ENCODE measurements around the gene SPAG7.
A peak's percentile ranks its signal among the peaks of the same experiment; 100 is the strongest.
"Not testable (repeated sequence)": the region's sequence is repeated elsewhere in the genome, so short reads cannot be mapped to it uniquely, and the experiment has no call there.

SPAG7 gene

GRCh38 chr17:4935650-4936049 is 32.0 kb downstream of the SPAG7 start:
- no peak for DNase-seq

- peak; percentile 65 for DNase-seq
Observed at GRCh38 chr17:4934173-4934979, 33.2 kb downstream of the SPAG7 start.

GRCh38 chr17:4933646-4934045 is 34.0 kb downstream of the SPAG7 start:
- no peak for DNase-seq

- no peak for DNase-seq
Observed at GRCh38 chr17:4932756-4933155, 34.9 kb downstream of the SPAG7 start.

DNA sequence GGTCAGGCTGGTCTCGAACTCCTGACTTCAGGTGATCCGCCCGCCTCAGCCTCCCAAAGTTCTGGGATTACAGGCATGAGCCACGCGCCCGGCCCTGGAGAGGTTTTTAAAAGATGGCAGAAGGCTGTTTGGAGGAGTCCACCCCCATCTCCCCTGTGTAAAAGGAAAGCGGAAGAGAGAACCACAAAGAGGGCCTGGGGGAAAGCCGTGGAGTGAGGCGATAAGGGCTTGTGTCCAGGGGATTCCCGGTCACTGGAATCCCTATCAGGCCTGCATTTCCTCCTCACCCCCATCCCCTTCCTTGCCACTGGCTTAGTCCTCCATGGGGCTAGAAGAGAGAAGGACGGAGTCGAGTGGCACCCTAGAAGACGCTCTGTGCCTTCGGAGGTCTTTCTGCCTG is 35.7 kb downstream of the SPAG7 start, which contains the start of gene GP1BA:
Gene GP1BA (plus strand): TSS at position 315 of the 400 bp plus-strand sequence. CDS start 328 bp downstream, outside the sequence.
- DNase-seq = no peak

- no peak for DNase-seq
Observed at GRCh38 chr17:4928881-4929280, 38.7 kb downstream of the SPAG7 start.

DNA sequence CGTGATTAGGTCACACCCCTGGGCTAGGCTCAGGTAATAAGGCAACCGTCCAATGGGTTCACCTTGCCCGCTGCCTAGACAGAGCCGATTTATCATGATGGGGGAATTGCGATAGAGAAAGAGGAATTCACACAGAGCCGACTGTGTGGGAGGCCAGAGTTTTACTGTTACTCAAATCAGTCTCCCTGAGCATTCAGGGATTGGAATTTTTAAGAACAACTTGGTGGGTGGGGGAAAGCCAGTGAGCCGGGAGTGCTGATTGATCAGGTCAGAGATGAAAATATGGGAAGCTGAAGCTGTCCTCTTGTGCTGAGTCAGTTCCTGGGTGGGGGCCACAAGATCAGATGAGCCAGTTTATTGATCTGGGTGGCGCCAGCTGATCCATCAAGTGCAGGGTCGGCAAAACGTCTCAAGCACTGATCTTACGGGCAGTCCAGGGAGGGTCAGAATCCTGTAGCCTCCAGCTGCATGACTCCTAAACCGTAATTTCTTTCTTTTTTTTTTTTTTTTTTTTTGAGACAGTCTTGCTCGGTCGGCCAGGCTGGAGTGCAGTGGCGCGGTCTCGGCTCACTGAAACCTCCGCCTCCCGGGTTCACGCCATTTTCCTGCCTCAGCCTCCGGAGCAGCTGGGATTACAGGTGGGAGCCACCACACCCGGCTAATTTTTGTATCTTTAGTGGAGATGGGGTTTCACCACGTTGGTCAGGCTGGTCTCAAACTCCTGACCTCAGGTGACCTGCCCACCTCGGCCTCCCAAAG is 40.9 kb downstream of the SPAG7 start:
- not testable (repeated sequence) for DNase-seq

DNA sequence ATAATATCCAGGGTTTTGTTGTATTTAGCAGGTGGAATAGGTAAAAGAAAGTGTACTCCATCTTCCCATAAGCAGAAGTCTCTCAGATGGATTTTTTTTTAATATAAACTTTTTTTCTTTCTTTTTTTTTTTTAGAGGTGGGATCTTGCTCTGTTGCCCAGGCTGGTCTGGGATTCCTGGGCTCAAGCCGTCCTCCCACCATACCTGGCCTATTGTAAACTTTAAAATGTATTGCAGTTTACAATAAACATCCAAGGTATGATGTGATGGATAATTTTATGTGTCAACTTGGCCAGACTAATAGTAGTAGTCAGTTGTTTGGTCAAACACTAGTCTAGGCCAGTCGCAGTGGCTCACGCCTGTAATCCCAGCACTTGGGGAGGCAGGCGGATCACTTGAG is 46.3 kb downstream of the SPAG7 start:
- DNase-seq = no peak

GRCh38 chr17:4920351-4921048 is 47.1 kb downstream of the SPAG7 start:
- DNase-seq = no peak

GRCh38 chr17:4919511-4920047 is 48.0 kb downstream of the SPAG7 start:
- DNase-seq = no peak

DNA sequence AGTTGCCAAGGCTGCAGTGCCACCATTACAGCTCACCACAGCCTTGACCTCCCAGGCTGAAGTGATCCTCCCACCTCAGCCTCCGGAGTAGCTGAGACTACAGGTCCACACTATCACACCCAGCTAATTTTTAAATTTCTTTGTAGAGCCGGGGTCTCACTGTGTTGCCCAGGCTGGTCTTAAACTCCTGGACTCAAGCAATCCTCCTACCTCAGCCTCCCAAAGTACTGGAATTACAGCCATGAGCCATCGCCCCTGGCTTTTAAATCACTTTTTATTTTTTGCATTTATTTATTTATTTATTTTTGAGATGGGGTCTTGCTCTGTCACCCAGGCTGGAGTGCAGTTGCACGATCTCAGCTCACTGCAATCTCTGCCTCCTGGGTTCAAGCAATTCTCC is 53.1 kb downstream of the SPAG7 start:
- not testable (repeated sequence) for DNase-seq

DNA sequence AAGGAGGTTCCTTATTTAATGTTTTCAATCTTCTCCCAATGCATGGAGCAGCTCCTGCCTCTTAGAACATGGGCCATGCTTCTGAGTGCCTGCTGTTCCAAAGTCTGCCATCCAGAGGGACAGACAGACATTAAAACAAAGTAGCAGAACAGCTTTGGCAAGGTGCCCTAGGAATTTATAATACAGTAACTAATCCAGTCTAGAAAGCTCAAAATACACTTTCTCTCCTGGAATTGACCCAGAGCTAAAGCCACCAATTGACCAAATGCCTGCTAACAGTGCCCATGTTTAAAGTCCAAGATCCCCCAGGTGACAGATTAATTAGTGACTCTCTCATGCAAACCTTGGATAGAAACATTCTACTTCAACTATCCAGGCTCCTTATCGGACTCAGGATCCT is 53.6 kb downstream of the SPAG7 start:
- no peak for DNase-seq
